PFSK-1 (cell line): Measurements from ENCODE around the gene TMEM151A.

Experiments
- FOXP2 ChIP-seq: optimal IDR thresholded peaks from 2 replicates; pipeline ENCODE3; 2011; ENCODE audit warnings: borderline replicate concordance, control low read depth, inconsistent platforms; ENCODE audit not compliant: insufficient read depth; ENCODE audit errors: extremely low read length, extremely low read depth
- POLR2AphosphoS5 ChIP-seq: IDR thresholded peaks from 2 replicates; pipeline ENCODE4 v1.6.1; 2012; ENCODE audit warnings: low read depth, mild to moderate bottlenecking, control low read depth, low read length, moderate library complexity
- REST ChIP-seq, 2 experiments: IDR thresholded peaks; 2 replicates each; pipeline versions ENCODE4 v1.6.1 to v1.8.0; 2011 to 2012; ENCODE audit warnings: low read depth in 2 of 2, low read length in 2 of 2, control low read depth in 1 of 2, inconsistent platforms in 1 of 2, mild to moderate bottlenecking in 1 of 2, moderate library complexity in 1 of 2; ENCODE audit not compliant: insufficient read depth in 1 of 2
- SIN3A ChIP-seq: IDR thresholded peaks from 2 replicates; pipeline ENCODE4 v1.6.1; 2012; ENCODE audit warnings: mild to moderate bottlenecking, low read length, moderate library complexity, borderline replicate concordance; ENCODE audit not compliant: insufficient read depth
- TAF1 ChIP-seq: IDR thresholded peaks from 2 replicates; pipeline ENCODE4 v1.6.1; 2012; ENCODE audit warnings: low read length, control low read depth, borderline replicate concordance; ENCODE audit not compliant: insufficient read depth

The TMEM151A gene

GRCh38 chr11:66335531-66336233, 44.0 kb downstream of the TMEM151A start:
- TF ChIP-seq FOXP2 (no peak), POLR2AphosphoS5 (no peak), SIN3A (no peak), REST (IDR thresholded peaks at IDR 0.05; ENCODE audit: insufficient read depth in 1 of 2, low read depth in 2 of 2, low read length in 2 of 2) (no peak), TAF1 (no peak)

- TF ChIP-seq TAF1 = no peak
- TF ChIP-seq REST (IDR thresholded peaks at IDR 0.05; ENCODE audit: insufficient read depth in 1 of 2, low read depth in 2 of 2, low read length in 2 of 2) = peak in 1 of 2 experiments; percentile 11; a peak in 1 of 4 replicates
- TF ChIP-seq POLR2AphosphoS5 = no peak
- TF ChIP-seq SIN3A = no peak
- no peak for TF ChIP-seq FOXP2
These were observed 44.8 kb downstream of the TMEM151A start, which contains the start of gene RIN1 for GRCh38 chr11:66336234-66337102. RIN1 (minus strand) TSS chr11:66336434; CDS start chr11:66336402, 32 bp downstream.

GRCh38 chr11:66337103-66337899, 45.6 kb downstream of the TMEM151A start:
- no peak for TF ChIP-seq TAF1
- TF ChIP-seq SIN3A = no peak
- no peak for TF ChIP-seq FOXP2
- TF ChIP-seq REST (IDR thresholded peaks at IDR 0.05; ENCODE audit: insufficient read depth in 1 of 2, low read depth in 2 of 2, low read length in 2 of 2) = no peak
- TF ChIP-seq POLR2AphosphoS5 = no peak

- TF ChIP-seq SIN3A (no peak), FOXP2 (no peak), TAF1 (no peak), REST (IDR thresholded peaks at IDR 0.05; ENCODE audit: insufficient read depth in 1 of 2, low read depth in 2 of 2, low read length in 2 of 2) (no peak), POLR2AphosphoS5 (no peak)
These were observed 46.8 kb downstream of the TMEM151A start for GRCh38 chr11:66338276-66339161.
